ENCODE measurements around the gene DMPK.

The DMPK gene

GRCh38 chr19:45823182-45823581, 40.9 kb upstream of the DMPK start:
- Histone ChIP-seq H3K27ac (ENCODE audit: poor library complexity, severe bottlenecking) (no peak overlapping the region), H3K4me3 (ENCODE audit: severe bottlenecking) (no peak overlapping the region), H3K4me1 (ENCODE audit: insufficient read depth, poor library complexity, severe bottlenecking) (peaks cover 5% of the 10 kb centered on the region), H3K9me3 (ENCODE audit: severe bottlenecking) (no peaks in the 10 kb centered on the region), H3K27me3 (ENCODE audit: insufficient read depth, poor library complexity, severe bottlenecking) (no peaks in the 10 kb centered on the region), H3K36me3 (ENCODE audit: low read depth) (peaks cover 34% of the 10 kb centered on the region)
- DNase-seq (ENCODE audit: low spot score): no peak
- no peak for TF ChIP-seq CTCF (IDR thresholded peaks at IDR 0.05; ENCODE audit: poor library complexity, severe bottlenecking)
- ATAC-seq (ENCODE audit: low read depth): no peak

DNA sequence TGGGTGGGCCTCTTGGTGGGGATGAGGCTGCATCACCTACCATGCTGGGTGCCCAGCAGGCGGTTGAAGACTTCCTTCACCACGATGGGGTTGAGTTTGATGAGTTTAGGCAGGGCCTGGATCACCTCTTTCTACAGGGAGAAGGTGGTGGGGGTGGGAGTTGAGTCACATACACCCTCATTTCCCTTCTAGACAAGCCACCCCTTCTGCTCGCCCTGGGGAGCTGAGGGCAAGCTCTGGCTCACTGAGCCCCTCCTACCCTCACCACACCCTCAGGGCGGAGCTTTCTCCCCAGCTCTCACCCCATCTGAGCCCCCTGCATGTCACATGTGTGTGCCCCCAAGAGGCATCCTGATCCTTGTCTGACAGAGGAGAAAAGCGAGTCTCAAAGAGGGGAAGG, 40.4 kb upstream of the DMPK start:
- DNase-seq (ENCODE audit: low spot score) (no peak), ATAC-seq (ENCODE audit: low read depth) (no peak)
- Histone ChIP-seq H3K36me3 (ENCODE audit: low read depth) (peaks cover 30% of the 10 kb centered on the region), H3K4me1 (ENCODE audit: insufficient read depth, poor library complexity, severe bottlenecking) (peaks cover 5% of the 10 kb centered on the region), H3K4me3 (ENCODE audit: severe bottlenecking) (no peak overlapping the region), H3K27me3 (ENCODE audit: insufficient read depth, poor library complexity, severe bottlenecking) (no peaks in the 10 kb centered on the region), H3K27ac (ENCODE audit: poor library complexity, severe bottlenecking) (no peak overlapping the region), H3K9me3 (ENCODE audit: severe bottlenecking) (no peaks in the 10 kb centered on the region)
- TF ChIP-seq CTCF (IDR thresholded peaks at IDR 0.05; ENCODE audit: poor library complexity, severe bottlenecking): no peak

DNA sequence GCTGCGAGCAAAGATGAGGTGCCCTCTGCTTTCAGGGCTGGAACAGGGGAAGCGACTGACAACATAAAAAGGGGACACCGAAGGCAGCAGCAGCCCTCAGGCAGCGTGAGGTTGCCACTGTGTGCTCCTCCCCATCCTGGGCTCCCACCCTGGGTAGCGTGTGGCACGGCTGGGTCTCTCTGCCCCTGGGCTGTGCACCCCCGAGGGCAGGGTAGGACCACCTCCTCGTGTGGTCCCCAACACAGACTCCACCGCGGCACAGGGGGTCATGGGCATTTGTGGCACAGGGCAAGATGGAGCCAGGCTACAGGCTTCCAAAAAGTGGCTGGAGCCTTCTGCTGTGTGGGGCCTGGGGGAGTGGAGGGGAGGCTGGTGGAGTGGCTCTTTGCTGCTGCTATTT, 39.3 kb upstream of the DMPK start:
- Histone ChIP-seq H3K27me3 (ENCODE audit: insufficient read depth, poor library complexity, severe bottlenecking) (no peaks in the 10 kb centered on the region), H3K27ac (ENCODE audit: poor library complexity, severe bottlenecking) (no peak overlapping the region), H3K36me3 (ENCODE audit: low read depth) (peaks cover 25% of the 10 kb centered on the region), H3K4me1 (ENCODE audit: insufficient read depth, poor library complexity, severe bottlenecking) (peaks cover 5% of the 10 kb centered on the region), H3K4me3 (ENCODE audit: severe bottlenecking) (no peak overlapping the region), H3K9me3 (ENCODE audit: severe bottlenecking) (no peaks in the 10 kb centered on the region)
- no peak for TF ChIP-seq CTCF (IDR thresholded peaks at IDR 0.05; ENCODE audit: poor library complexity, severe bottlenecking)
- no peak for ATAC-seq (ENCODE audit: low read depth)
- DNase-seq (ENCODE audit: low spot score): no peak

DNA sequence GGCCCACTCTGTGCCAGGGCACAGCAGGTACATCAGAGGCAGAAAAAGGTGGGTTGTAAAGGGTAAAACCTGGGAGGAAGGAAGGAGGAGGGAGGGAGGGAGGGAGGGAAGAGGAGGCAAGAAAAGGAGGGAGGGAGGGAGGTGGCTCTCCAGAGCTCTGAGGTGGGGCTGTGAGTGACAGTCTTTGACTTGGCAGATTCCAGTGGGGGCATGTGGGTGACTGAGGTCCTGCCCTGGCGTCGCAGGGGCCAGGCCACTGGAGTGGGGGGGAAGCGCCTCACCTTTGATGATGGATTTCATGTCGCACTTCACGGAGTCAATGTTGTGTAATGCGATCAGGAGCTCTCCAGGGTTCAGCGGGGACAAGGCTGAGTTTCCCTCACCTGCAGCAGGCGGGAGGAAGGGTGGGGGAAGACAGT, 38.8 kb upstream of the DMPK start:
- H3K9me3 ChIP-seq (ENCODE audit: severe bottlenecking): no peaks in the 10 kb centered on the region
- no peak for TF ChIP-seq CTCF (IDR thresholded peaks at IDR 0.05; ENCODE audit: poor library complexity, severe bottlenecking)
- H3K27ac ChIP-seq (ENCODE audit: poor library complexity, severe bottlenecking): no peak overlapping the region
- ATAC-seq (ENCODE audit: low read depth) (no peak), DNase-seq (ENCODE audit: low spot score) (no peak)
- H3K27me3 ChIP-seq (ENCODE audit: insufficient read depth, poor library complexity, severe bottlenecking): no peaks in the 10 kb centered on the region
- no peak overlapping the region for H3K4me3 ChIP-seq (ENCODE audit: severe bottlenecking)
- H3K4me1 ChIP-seq (ENCODE audit: insufficient read depth, poor library complexity, severe bottlenecking): peaks cover 5% of the 10 kb centered on the region
- H3K36me3 ChIP-seq (ENCODE audit: low read depth): peaks cover 21% of the 10 kb centered on the region

- no peaks in the 10 kb centered on the region for H3K9me3 ChIP-seq (ENCODE audit: severe bottlenecking)
- ATAC-seq (ENCODE audit: low read depth) (no peak), DNase-seq (ENCODE audit: low spot score) (no peak)
- H3K27ac ChIP-seq (ENCODE audit: poor library complexity, severe bottlenecking): no peak overlapping the region
- no peak overlapping the region for H3K4me3 ChIP-seq (ENCODE audit: severe bottlenecking)
- H3K36me3 ChIP-seq (ENCODE audit: low read depth): peaks cover 15% of the 10 kb centered on the region; the same call in 1 of the 2 replicates
- H3K27me3 ChIP-seq (ENCODE audit: insufficient read depth, poor library complexity, severe bottlenecking): no peaks in the 10 kb centered on the region
- peaks cover 5% of the 10 kb centered on the region for H3K4me1 ChIP-seq (ENCODE audit: insufficient read depth, poor library complexity, severe bottlenecking)
- no peak for TF ChIP-seq CTCF (IDR thresholded peaks at IDR 0.05; ENCODE audit: poor library complexity, severe bottlenecking)
Measured at GRCh38 chr19:45820413-45821102, 38.3 kb upstream of the DMPK start.
